H9 (cell line): ENCODE results near the gene SNAP25. TPM values are rescaled to one million over a fixed set of nuclear protein-coding genes. Genes with fewer than 3 reads are reported as not detected.

ENCODE experiments used
- DNase-seq: peaks from one replicate; pipeline ENCODE4 v3.0.0-alpha.2; 2017
- H2AFZ ChIP-seq: one replicate; pipeline ENCODE4 v1.6.1; 2013; ENCODE audit warnings: mild to moderate bottlenecking, low read length, control low read depth, moderate library complexity
- H2AK5ac ChIP-seq: 2 replicates; pipeline ENCODE4 v1.6.1; 2013; ENCODE audit warnings: low read length, control low read depth, mixed read lengths; ENCODE audit not compliant: insufficient read length
- H2BK120ac ChIP-seq: one replicate; pipeline ENCODE4 v1.6.1; 2013; ENCODE audit warnings: low read depth, mild to moderate bottlenecking, low read length, control low read depth, inconsistent platforms; ENCODE audit not compliant: poor library complexity, severe bottlenecking
- H2BK12ac ChIP-seq: 2 replicates; pipeline ENCODE4 v1.6.1; 2013; ENCODE audit warnings: low read length, control low read depth, mixed read lengths, low read depth; ENCODE audit not compliant: insufficient read length
- H2BK15ac ChIP-seq: 2 replicates; pipeline ENCODE4 v1.6.1; 2013; ENCODE audit warnings: low read depth, low read length, control low read depth
- H2BK20ac ChIP-seq: one replicate; pipeline ENCODE4 v1.6.1; 2013; ENCODE audit warnings: low read depth, mild to moderate bottlenecking, low read length, control low read depth, inconsistent platforms; ENCODE audit not compliant: poor library complexity, severe bottlenecking
- H2BK5ac ChIP-seq: 2 replicates; pipeline ENCODE4 v1.6.1; 2013; ENCODE audit warnings: low read length, control low read depth, mixed read lengths; ENCODE audit not compliant: insufficient read length
- H3K14ac ChIP-seq: 2 replicates; pipeline ENCODE4 v1.6.1; 2013; ENCODE audit warnings: low read length, control low read depth; ENCODE audit not compliant: insufficient read depth
- H3K18ac ChIP-seq: 2 replicates; pipeline ENCODE4 v1.6.1; 2013; ENCODE audit warnings: low read depth, mild to moderate bottlenecking, mixed read lengths, low read length, control low read depth; ENCODE audit not compliant: insufficient read length
- H3K23ac ChIP-seq: 2 replicates; pipeline ENCODE4 v1.6.1; 2013; ENCODE audit warnings: low read length, control low read depth, mixed read lengths, low read depth; ENCODE audit not compliant: insufficient read length
- H3K23me2 ChIP-seq: 2 replicates; pipeline ENCODE4 v1.6.1; 2013; ENCODE audit warnings: low read depth, mild to moderate bottlenecking, mixed read lengths, low read length, control low read depth; ENCODE audit not compliant: insufficient read length, poor library complexity, severe bottlenecking
- H3K27ac ChIP-seq: 2 replicates; pipeline ENCODE4 v1.5.1; 2013; ENCODE audit warnings: low read length, control low read depth, mixed read lengths, low read depth; ENCODE audit not compliant: insufficient read length
- H3K27me3 ChIP-seq: 2 replicates; pipeline ENCODE4 v1.6.1; 2013; ENCODE audit warnings: low read length, control low read depth, inconsistent platforms; ENCODE audit not compliant: insufficient read depth
- H3K4ac ChIP-seq: 2 replicates; pipeline ENCODE4 v1.6.1; 2013; ENCODE audit warnings: low read depth, mild to moderate bottlenecking, control low read depth, inconsistent platforms, low read length, moderate library complexity
- H3K4me1 ChIP-seq: 2 replicates; pipeline ENCODE4 v1.6.1; 2013; ENCODE audit warnings: low read length, control low read depth, inconsistent platforms; ENCODE audit not compliant: insufficient read depth
- H3K4me2 ChIP-seq: 2 replicates; pipeline ENCODE4 v1.6.1; 2013; ENCODE audit warnings: low read length, control low read depth, mixed read lengths; ENCODE audit not compliant: insufficient read length, insufficient read depth
- H3K56ac ChIP-seq: 2 replicates; pipeline ENCODE4 v1.6.1; 2013; ENCODE audit warnings: low read depth, mild to moderate bottlenecking, mixed read lengths, low read length, control low read depth; ENCODE audit not compliant: insufficient read length
- H3K79me1 ChIP-seq: 2 replicates; pipeline ENCODE4 v1.6.1; 2013; ENCODE audit warnings: low read depth, mild to moderate bottlenecking, moderate library complexity, low read length, control low read depth, inconsistent platforms; ENCODE audit not compliant: insufficient read depth, poor library complexity, severe bottlenecking
- H3K79me2 ChIP-seq: 2 replicates; pipeline ENCODE4 v1.6.1; 2013; ENCODE audit warnings: low read length, control low read depth, inconsistent platforms; ENCODE audit not compliant: insufficient read depth
- H3K9ac ChIP-seq: 2 replicates; pipeline ENCODE4 v1.6.1; 2013; ENCODE audit warnings: low read length, control low read depth, mixed read lengths; ENCODE audit not compliant: insufficient read length; ENCODE audit errors: extremely low read depth
- H3K9me3 ChIP-seq: one replicate; pipeline ENCODE4 v1.6.1; 2013; ENCODE audit warnings: low read depth, low read length, inconsistent platforms; ENCODE audit not compliant: control insufficient read depth
- H3T11ph ChIP-seq: one replicate; pipeline ENCODE4 v1.6.1; 2013; ENCODE audit warnings: mild to moderate bottlenecking, low read length, control low read depth, inconsistent platforms
- H4K20me1 ChIP-seq: one replicate; pipeline ENCODE4 v1.6.1; 2013; ENCODE audit not compliant: control insufficient read depth, insufficient read length, insufficient read depth
- H4K5ac ChIP-seq: 2 replicates; pipeline ENCODE4 v1.6.1; 2013; ENCODE audit warnings: low read depth, mild to moderate bottlenecking, mixed read lengths, low read length, control low read depth; ENCODE audit not compliant: insufficient read length
- H4K8ac ChIP-seq: replicated peaks from 2 replicates; pipeline ENCODE4 v1.6.1; 2013; ENCODE audit warnings: low read length, control low read depth, mixed read lengths, low read depth; ENCODE audit not compliant: insufficient read length
- H4K91ac ChIP-seq: 2 replicates; pipeline ENCODE4 v1.6.1; 2013; ENCODE audit warnings: low read depth, mild to moderate bottlenecking, moderate library complexity, mixed read lengths, low read length, control low read depth; ENCODE audit not compliant: insufficient read length
- H3K27ac Mint-ChIP-seq, 3 experiments: 2 replicates in 2 of 3; 3 replicates in 1 of 3; pipeline ENCODE4 v1.8.0; 2020 to 2021; ENCODE audit warnings: mixed read lengths in 3 of 3, mild to moderate bottlenecking in 1 of 3, moderate library complexity in 1 of 3
- H3K27me3 Mint-ChIP-seq: 2 replicates; pipeline ENCODE4 v1.8.0; 2021; ENCODE audit warnings: low read depth, mild to moderate bottlenecking, moderate library complexity, mixed read lengths
- H3K36me3 Mint-ChIP-seq, 3 experiments: 2 replicates in 2 of 3; 3 replicates in 1 of 3; pipeline ENCODE4 v1.8.0; 2020 to 2021; ENCODE audit warnings: low read depth in 3 of 3, mixed read lengths in 3 of 3; ENCODE audit not compliant: insufficient read depth in 1 of 3
- H3K4me1 Mint-ChIP-seq, 2 experiments: 2 replicates each; pipeline ENCODE4 v1.8.0; 2020; ENCODE audit warnings: mixed read lengths in 2 of 2
- H3K4me3 Mint-ChIP-seq, 2 experiments: 2 replicates in 1 of 2; 3 replicates in 1 of 2; pipeline ENCODE4 v1.8.0; 2020 to 2021; ENCODE audit warnings: mild to moderate bottlenecking in 2 of 2, mixed read lengths in 2 of 2, moderate library complexity in 1 of 2
- H3K9me3 Mint-ChIP-seq, 2 experiments: 2 replicates in 1 of 2; 3 replicates in 1 of 2; pipeline ENCODE4 v1.8.0; 2020; ENCODE audit warnings: mild to moderate bottlenecking in 2 of 2, mixed read lengths in 2 of 2, moderate library complexity in 1 of 2
- CTCF ChIP-seq: fragments of 200-600 bp; sonication (generic); conservative IDR thresholded peaks from 3 replicates; pipeline ENCODE4 v1.8.0; 2021; ENCODE audit warnings: antibody characterized with exemption, mild to moderate bottlenecking
- WGBS: extraction: QIAGEN DNeasy Blood & Tissue Kit; methylation state at CpG from one replicate; pipeline ENCODE4 v1.1.7; 2013; ENCODE audit warnings: missing lambda C conversion rate, low lambda C conversion rate, mixed read lengths; ENCODE audit not compliant: insufficient read length; ENCODE audit errors: extremely low coverage; 5-methylcytosine and 5-hydroxymethylcytosine counted together
- total RNA-seq: library from RNA; stranded (reverse); gene quantifications from 2 replicates; pipeline ENCODE4 v1.2.1, GENCODE V29; 2021

Gene SNAP25
- total RNA-seq, 1 experiment from 2014 or later = 0.13 TPM

GRCh38 chr20:10221021-10221420, 2.4 kb downstream of the SNAP25 start:
- no peak overlapping the region for H3K4me2 ChIP-seq
- no peak overlapping the region for H3K9ac ChIP-seq
- H3K27ac ChIP-seq = no peak overlapping the region
- H3K14ac ChIP-seq = no peak overlapping the region
- 0 out of 2 replicates have a peak, but pooled peaks cover 2% of the 10 kb centered on the region for H3K4me1 ChIP-seq
- peaks cover 13% of the 10 kb centered on the region for H3K23me2 ChIP-seq
- no peak overlapping the region for H2BK5ac ChIP-seq
- H3K27me3 Mint-ChIP-seq = peaks cover 45% of the 10 kb centered on the region
- no peak overlapping the region for H3K18ac ChIP-seq
- H3K27ac Mint-ChIP-seq = no peak overlapping the region
- peaks cover 21 to 30% of the 10 kb centered on the region in 2 experiments for H3K4me1 Mint-ChIP-seq
- H2BK20ac ChIP-seq = no peak overlapping the region
- no peak overlapping the region for H2BK120ac ChIP-seq
- no peak overlapping the region for H2AFZ ChIP-seq
- H3K23ac ChIP-seq = no peak overlapping the region
- no CpG with 5 or more reads among the region's 6 CpGs for WGBS
- no peak overlapping the region for H2AK5ac ChIP-seq
- no peak overlapping the region for H3T11ph ChIP-seq
- H2BK12ac ChIP-seq = no peak overlapping the region
- no peaks in the 10 kb centered on the region for H3K79me1 ChIP-seq
- no peak for DNase-seq
- no peaks in the 10 kb centered on the region for H3K9me3 Mint-ChIP-seq
- no peak overlapping the region for H4K8ac ChIP-seq
- no peaks in the 10 kb centered on the region for H3K9me3 ChIP-seq
- H3K36me3 Mint-ChIP-seq = no peaks in the 10 kb centered on the region
- H4K5ac ChIP-seq = no peak overlapping the region
- H2BK15ac ChIP-seq = no peak overlapping the region
- no peak overlapping the region for H3K56ac ChIP-seq
- no peak overlapping the region for H3K4ac ChIP-seq
- no peaks in the 10 kb centered on the region; the same call in 1 of the 2 replicates for H3K27me3 ChIP-seq
- no peak overlapping the region for H4K91ac ChIP-seq
- peaks cover 3% of the 10 kb centered on the region for H4K20me1 ChIP-seq
- no peak for TF ChIP-seq CTCF
- H3K4me3 Mint-ChIP-seq = no peak overlapping the region
- no peaks in the 10 kb centered on the region for H3K79me2 ChIP-seq
